ENCODE data around the gene FXYD7.
"Not testable (repeated sequence)": the region's sequence is repeated elsewhere in the genome, so short reads cannot be mapped to it uniquely, and the experiment has no call there.

The FXYD7 gene

GRCh38 chr19:35165200-35166058 lies 22.4 kb downstream of the FXYD7 start:
- DNase-seq (ENCODE audit: low spot score): no peak

GRCh38 chr19:35166100-35167063 lies 23.3 kb downstream of the FXYD7 start:
- no peak for DNase-seq (ENCODE audit: low spot score)

GRCh38 chr19:35167251-35168119 lies 24.4 kb downstream of the FXYD7 start:
- peak; percentile 67 for DNase-seq (ENCODE audit: low spot score)

DNA sequence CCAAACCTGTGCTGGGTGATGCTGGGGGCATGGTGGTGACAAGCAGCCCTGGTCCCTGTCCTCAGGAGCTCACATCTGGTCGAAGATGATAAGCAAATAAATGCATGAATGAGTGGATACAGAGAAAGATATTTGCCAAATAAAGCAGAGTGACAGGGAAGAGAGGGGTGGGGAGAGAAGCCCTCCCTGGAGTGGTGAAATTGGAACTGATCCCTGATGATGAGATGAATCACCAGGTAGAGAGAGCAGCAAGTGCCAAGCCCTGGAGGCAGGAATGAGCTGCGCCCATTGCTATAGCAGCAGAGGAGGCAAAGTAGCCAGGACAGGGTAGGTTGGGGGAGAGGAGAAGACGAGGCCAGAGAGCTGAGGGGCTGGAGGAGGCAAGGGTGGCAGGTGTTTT lies 25.1 kb downstream of the FXYD7 start:
- no peak for DNase-seq (ENCODE audit: low spot score)

DNA sequence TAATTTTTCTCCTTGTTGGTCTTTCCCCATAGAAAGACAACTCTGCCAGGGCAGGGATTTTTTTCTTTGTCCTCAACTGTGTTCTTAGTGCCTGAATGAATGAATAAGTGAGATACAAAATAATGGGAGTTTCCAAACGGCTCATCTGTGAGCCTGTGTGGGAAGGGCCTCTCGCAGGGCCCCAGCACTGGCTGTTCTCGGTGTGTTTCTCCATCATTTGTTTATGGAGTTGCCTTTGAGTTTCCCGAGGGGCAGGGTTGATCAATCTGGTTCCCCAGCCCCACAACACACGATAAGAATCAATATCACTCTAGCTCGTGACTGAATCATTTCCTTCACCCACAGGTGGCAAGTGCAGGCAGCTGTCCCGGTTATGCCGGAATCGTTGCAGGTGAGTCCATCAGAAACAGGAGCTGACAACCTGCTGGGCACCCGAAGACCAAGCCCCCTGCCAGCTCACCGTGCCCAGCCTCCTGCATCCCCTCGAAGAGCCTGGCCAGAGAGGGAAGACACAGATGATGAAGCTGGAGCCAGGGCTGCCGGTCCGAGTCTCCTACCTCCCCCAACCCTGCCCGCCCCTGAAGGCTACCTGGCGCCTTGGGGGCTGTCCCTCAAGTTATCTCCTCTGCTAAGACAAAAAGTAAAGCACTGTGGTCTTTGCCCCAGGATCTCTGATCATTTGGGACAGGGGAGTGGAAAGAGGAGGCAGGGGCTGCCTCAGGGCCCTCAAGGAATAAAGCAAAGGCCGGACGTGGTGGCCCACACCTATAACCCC lies 26.4 kb downstream of the FXYD7 start:
- DNase-seq (ENCODE audit: low spot score): no peak

- DNase-seq (ENCODE audit: low spot score): peak; percentile 27
These were observed 27.5 kb downstream of the FXYD7 start for GRCh38 chr19:35170359-35171061.

DNA sequence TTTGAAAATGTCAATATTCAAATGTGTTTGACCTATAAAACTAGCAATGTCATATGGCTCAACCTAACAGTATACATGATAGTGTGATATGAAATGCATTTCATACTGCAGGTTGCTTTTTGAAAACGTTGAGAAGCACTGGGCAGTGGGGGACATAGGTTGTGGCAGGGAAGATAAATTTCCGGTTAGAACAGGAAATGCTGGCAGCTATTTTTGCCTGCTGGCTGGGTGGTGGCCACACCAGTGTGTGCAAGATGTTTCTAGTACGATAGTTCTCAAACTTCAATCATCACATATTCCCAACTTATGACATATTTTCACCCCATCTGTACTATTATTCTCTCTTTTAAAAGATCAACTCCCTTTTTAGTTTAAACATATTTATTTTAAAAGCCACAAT lies 28.7 kb downstream of the FXYD7 start:
- DNase-seq (ENCODE audit: low spot score): no peak

GRCh38 chr19:35174226-35174625 lies 31.2 kb downstream of the FXYD7 start:
- no peak for DNase-seq (ENCODE audit: low spot score)

DNA sequence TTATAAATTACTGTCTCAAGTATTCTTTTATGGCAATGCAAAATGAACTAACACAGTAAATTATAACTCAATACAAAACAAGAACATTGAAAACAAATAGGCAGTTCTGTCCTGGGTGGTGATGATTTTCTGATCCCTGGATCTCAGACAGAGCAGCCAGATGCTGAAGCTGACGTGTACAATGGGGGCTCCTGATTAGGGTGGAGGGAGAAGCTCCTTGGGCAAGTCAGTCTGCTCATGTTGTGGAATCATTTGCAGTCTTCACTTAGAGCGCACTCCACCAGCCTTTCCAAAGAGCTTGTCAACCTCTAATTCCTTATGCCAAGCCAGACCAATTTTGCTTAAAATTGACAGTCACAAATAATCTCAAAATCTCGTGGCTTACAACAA lies 33.1 kb downstream of the FXYD7 start:
- no peak for DNase-seq (ENCODE audit: low spot score)

DNA sequence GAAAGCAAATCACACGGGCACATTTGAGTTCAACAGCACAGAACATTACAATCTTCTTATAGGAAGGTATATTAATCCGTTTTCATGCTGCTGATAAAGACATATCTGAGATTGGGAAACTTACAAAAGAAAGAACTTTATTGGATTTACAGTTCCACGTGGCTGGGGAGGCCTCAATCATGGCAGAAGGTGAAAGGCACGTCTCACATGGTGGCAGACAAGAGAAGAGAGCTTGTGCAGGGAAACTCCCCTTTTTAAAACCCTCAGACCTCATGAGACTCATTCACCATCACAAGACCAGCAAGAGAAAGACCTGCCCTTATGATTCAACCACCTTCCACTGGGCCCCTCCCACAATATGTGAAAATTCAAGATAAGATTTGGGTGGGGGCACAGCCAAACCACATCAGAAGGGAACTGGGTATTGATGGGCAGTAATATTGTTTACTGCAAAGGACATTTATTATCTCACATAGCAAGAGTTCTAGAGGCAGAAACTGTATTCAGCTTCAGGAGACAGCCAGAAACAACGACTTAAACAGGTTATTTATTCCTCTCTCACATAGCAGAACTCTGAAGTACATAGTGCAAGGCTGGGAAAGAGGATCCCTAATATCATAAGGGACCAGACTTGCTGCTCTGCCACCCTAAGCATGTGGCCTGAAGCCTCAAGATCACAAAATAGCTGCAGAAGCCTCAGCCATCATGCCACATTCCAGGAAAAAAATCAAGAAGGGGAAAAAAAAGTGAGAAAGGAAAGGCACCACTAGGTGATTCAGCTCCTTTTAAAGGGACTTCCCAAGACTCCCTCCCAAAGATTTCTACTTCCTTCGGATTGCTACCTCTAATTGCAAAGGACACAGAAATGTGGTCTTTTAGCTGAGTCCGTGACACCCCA lies 34.6 kb downstream of the FXYD7 start:
- DNase-seq (ENCODE audit: low spot score): no peak

DNA sequence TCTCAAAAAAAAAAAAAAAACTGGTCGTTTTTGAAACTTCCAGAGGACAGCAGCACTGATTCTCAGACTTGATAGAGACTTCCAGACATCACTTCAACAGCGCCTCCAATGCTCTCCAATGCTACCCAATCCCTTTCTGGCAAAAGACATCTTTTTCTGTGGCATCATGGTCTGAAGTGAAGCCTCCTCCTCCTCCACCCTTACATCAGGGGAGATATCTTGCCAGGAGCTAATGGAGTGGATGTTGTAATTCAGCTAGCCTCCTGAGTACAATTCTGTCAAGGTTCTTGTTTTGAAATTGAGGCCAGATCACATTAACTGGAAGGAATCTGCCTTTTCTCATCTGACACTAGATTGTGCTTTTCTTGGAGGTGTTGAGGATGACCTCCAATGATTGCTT lies 35.6 kb downstream of the FXYD7 start:
- no peak for DNase-seq (ENCODE audit: low spot score)

DNA sequence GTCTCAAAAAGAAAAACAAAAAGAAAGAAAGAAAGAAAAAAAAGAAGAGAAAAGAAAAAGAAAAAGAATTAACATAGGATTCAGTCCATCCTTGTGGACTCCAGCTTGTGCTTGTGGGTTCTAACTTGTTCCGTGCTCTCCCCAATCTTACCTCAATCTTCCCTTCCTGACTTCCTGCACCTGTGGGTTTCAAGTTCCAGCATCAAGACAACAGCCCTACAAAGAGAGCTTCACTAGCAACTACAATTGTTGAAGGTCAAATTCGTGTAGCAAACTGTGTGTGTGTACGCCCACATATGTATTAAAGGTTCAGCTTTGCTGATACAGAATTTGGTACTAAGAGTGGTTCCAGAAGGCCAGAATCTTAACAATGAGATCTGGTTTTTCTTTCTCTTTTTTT lies 36.8 kb downstream of the FXYD7 start:
- DNase-seq (ENCODE audit: low spot score): no peak

DNA sequence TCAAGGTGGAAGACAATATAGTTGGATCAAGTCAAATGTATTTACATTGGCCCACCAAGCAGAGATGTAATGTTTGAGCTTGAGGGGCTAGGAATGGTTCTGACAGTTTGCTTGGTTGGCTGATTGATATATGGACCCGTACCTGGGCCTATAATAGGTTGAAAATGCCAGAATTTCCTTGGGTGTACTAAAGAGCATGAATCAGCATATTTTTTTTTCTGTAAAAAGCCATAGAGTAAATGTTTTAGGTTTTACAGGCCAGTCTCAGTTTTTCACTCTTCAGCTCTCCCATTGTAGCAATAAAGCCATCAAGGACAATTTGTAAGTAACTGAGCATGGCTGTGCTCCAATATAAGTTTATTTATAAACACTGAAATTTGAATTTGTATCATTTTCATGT lies 38.3 kb downstream of the FXYD7 start:
- DNase-seq (ENCODE audit: low spot score): no peak

DNA sequence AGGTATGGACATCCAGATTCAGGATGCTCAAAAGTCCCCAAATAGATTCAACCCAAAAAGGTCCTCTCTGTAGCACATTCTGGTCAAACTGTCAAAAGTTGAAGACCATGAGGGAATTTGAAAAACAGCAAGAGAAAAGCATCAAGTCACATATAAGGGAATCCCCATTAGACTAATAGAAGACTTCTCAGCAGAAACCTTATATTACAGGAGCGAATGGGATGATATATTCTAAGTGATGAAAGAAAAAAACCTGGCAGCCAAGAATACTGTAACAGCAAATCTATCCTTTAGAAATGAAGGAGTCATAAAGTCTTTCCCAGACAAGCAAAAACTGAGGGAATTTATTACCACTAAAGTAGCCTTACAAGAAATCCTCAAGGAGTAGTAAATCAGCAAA lies 41.2 kb downstream of the FXYD7 start:
- DNase-seq (ENCODE audit: low spot score): no peak

DNA sequence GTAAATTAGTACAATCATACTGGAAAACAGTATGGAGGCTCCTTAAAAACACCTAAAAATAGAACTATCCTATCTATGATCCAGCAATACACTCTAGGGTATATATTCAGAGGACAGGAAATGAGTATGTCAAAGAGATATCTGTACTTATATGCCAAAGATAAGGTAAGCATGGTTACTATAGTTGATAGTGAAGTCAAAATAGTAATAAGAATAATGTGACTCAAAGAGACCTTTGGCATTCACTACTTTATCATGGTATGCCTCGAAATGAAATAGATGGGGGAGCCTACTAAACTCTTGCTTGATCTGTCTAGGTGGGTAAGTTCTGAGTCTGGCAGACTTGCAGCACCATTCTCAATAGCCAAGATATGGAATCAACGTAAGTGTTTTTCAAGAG lies 41.8 kb downstream of the FXYD7 start:
- no peak for DNase-seq (ENCODE audit: low spot score)

- DNase-seq (ENCODE audit: low spot score): no peak
These were observed 51.2 kb downstream of the FXYD7 start for GRCh38 chr19:35194012-35194984.

DNA sequence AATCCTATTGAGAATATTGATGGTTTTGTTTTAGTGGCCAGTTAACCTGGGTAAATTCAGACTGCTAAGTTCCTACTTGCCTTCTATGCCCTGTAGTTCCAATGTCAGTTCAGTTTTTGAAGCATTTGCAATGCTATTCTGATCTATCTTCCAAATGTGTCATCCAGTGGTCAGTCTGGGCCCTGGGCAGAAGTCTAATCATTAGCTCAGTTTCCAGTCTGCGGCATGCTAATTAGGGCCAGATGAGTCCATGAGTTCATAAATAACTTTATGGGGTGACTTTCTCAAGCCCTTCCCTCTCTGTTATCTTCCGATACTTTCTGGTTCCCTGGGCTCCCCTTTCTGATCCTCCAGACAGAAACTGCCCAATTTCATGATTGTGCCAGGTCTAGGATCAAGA lies 52.8 kb downstream of the FXYD7 start:
- DNase-seq (ENCODE audit: low spot score): no peak

GRCh38 chr19:35196861-35197260 lies 53.8 kb downstream of the FXYD7 start:
- DNase-seq (ENCODE audit: low spot score): not testable (repeated sequence)

Measured in pons (tissue), 1 donor.